ENCODE data around the gene CDH15.

DNA sequence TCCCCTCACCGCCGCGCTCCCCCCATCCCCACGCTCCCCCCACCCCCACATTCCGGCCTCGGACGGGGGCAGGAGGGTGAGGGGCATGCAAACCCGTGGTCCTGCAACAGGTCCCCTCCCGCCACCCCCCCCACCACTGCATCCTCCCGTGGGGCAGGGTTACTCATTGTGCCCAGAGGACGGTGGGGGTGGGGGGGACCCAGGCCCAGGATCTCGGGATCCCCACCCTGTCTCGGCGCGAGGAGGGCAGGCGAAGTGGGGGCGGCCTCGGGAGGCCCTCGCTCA, 20.3 kb downstream of the CDH15 start:
- TF ChIP-seq CTCF (IDR thresholded peaks at IDR 0.05; ENCODE audit: borderline replicate concordance, extremely low read depth, low read length, poor library complexity, severe bottlenecking) (no peak), EZH2 (IDR thresholded peaks at IDR 0.05; ENCODE audit: borderline replicate concordance, low read depth, low read length, severe bottlenecking) (no peak)
